Measurements from ENCODE around the gene ZNF567. TPM values are rescaled to one million over a fixed set of nuclear protein-coding genes. Genes with fewer than 3 reads are reported as not detected.
A peak's percentile ranks its signal among the peaks of the same experiment; 100 is the strongest.

The ZNF567 gene
- total RNA-seq: 1 to 10 TPM; 4.3 to 8.6 TPM

DNA sequence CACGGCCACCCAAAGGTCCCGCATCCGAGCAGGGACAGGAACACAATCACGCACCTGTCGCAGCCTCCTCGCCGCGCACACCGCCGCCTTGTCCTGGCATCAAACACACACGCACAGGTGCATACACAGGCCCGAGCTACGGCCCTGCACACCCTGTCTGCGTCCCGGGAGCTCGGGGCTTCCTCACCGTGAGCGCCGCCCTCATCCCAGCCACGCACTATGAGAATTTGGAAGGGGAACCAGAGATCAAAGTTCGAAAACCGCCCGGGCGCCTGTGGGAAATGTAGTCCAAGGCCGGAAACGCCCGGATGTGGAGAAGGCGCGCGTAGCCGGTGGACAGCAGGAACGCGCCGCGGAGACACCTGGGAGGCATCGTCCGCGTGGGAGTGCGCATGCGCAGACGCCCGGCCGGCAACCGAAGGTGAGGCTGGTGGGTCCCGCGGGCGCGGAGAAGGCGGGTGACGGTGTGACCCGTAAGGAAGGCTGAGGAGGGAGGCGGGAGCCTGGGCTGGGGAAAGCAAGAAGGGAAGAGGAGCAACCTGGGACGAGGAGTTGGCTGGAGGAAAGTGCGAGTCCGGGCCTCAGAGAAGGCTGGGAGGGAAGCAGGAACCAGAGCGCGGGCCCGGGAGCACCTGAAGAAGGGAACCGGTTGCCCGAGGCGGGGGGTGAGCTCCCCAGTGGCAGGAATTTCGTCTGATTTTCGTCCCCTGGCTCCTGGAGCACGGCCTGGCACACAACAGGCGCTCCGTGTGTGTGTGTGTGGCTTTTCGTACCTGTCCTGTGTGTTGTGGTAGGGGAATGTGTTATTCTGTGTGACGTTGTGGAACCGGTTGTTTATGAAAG lies at the start of gene ZNF567:
Gene ZNF567 (plus strand): TSS at position 399 of the 843 bp plus-strand sequence. CDS start 7,256 bp downstream, outside the sequence.
- no peaks in the 10 kb centered on the region for H3K27me3 Mint-ChIP-seq
- H3K4me3 Mint-ChIP-seq: peak within 1 kb of the TSS; percentile 97
- peak within 1 kb of the TSS; percentile 95 for H3K27ac Mint-ChIP-seq
- peaks cover 9% of the 10 kb centered on the region for H3K9me3 Mint-ChIP-seq
- peak; percentile 97 for ATAC-seq (replicated peaks)
- peaks cover 62% of the 10 kb centered on the region for H3K36me3 Mint-ChIP-seq (ENCODE audit: low read depth)
- peaks cover 15% of the 10 kb centered on the region for H3K4me1 Mint-ChIP-seq

DNA sequence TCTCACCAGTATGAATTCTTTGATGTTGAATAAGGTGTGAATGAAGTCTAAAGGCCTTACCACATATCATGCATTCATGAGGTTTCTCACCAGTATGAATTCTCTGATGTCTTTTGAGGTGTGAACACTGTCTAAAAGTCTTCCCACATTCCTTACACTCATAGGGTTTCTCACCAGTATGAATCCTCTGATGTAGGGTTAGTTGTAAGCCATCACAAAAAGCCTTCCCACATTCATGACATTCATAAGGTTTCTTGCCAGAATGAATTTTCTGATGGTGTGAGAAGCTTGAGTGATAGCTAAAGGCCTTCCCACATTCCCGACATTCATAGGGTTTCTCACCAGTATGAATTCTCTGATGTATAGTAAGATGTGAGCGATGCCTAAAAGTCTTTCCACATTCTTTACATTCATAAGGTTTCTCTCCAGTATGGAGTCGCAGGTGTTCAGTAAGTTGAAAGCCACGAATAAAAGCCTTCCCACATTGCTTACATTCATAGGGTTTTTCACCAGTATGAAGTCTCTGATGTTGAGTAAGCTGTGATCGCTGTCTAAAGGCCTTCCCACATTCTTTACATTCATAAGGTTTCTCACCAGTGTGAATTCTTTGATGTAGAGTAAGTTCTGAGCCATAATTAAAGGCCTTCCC lies 48.4 kb upstream of the ZNF567 start:
- H3K9me3 Mint-ChIP-seq: peaks cover 41% of the 10 kb centered on the region
- no peak overlapping the region for H3K4me3 Mint-ChIP-seq
- no peaks in the 10 kb centered on the region for H3K4me1 Mint-ChIP-seq
- ATAC-seq (replicated peaks): no peak
- H3K27me3 Mint-ChIP-seq: no peaks in the 10 kb centered on the region
- no peak overlapping the region for H3K27ac Mint-ChIP-seq
- H3K36me3 Mint-ChIP-seq (ENCODE audit: low read depth): peaks cover 45% of the 10 kb centered on the region

DNA sequence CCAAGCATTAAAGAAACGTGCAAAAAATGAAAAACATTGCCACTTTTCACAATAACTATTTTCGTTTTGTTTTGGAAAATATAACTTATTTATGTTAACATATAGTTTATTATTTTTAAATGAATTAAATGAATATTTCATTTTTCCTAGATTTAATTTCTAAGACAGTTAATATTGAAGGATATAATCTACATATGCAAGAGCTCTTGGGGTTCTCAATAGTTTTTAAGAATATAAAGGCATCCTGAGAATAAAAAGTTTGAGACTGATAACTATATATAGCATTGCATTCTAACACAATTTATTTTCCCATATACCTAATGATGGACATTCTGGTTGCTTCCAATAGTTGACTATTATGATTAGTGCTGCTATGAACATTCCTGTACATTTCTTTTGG lies 40.7 kb upstream of the ZNF567 start:
- Mint-ChIP-seq H3K27me3 (no peaks in the 10 kb centered on the region), H3K4me3 (no peak overlapping the region), H3K4me1 (no peaks in the 10 kb centered on the region), H3K27ac (no peak overlapping the region), H3K9me3 (peaks cover 15% of the 10 kb centered on the region), H3K36me3 (ENCODE audit: low read depth) (peaks cover 68% of the 10 kb centered on the region)
- ATAC-seq (replicated peaks): no peak

DNA sequence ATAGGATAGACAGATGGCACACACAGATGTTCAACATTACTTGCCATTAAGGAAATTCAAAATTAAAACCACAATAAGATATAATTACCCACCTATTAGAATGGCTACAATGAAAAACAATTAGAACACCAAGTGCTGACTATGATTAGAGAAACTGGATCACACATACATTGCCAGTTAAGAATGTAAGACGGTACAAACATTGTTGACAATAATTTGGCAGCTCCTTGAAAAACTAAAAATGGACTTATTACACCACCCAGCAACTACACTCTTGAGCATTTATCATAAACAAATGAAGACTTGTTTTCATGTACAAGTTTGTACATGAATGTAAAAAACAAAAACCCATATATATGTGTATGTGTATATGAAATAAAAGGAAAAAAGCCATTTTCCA lies 34.5 kb upstream of the ZNF567 start:
- Mint-ChIP-seq H3K4me3 (no peak overlapping the region), H3K9me3 (peaks cover 24% of the 10 kb centered on the region)

DNA sequence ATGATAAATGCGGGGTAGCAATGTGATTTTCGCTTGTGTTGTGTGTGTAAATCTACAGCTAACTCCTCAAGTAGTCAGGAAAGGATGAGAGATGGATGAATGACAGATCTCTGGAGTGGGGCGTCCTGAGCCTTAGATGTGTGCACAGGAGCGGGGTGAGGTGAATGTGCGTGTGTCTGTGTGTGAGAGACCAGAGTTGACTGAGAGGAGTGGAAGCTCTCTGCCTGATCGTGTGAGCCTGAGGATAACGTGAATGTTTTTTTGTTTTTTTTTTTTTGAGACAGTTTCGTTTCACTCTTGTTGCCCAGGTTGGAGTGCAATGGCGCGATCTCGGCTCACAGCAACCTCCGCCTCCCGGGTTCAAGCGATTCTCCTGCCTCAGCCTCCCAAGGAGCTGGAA lies 21.6 kb upstream of the ZNF567 start:
- Mint-ChIP-seq H3K36me3 (ENCODE audit: low read depth) (peaks cover 70% of the 10 kb centered on the region), H3K27me3 (no peaks in the 10 kb centered on the region), H3K4me3 (peak overlapping the region; percentile 99), H3K27ac (peak overlapping the region; percentile 99), H3K4me1 (peaks cover 24% of the 10 kb centered on the region), H3K9me3 (peaks cover 22% of the 10 kb centered on the region)
- no peak for ATAC-seq (replicated peaks)

More for the DNA sequence above, 34.5 kb upstream of the ZNF567 start:
- Mint-ChIP-seq H3K36me3 (ENCODE audit: low read depth) (peaks cover 95% of the 10 kb centered on the region), H3K27ac (no peak overlapping the region), H3K4me1 (no peaks in the 10 kb centered on the region), H3K27me3 (no peaks in the 10 kb centered on the region)
- no peak for ATAC-seq (replicated peaks)

DNA sequence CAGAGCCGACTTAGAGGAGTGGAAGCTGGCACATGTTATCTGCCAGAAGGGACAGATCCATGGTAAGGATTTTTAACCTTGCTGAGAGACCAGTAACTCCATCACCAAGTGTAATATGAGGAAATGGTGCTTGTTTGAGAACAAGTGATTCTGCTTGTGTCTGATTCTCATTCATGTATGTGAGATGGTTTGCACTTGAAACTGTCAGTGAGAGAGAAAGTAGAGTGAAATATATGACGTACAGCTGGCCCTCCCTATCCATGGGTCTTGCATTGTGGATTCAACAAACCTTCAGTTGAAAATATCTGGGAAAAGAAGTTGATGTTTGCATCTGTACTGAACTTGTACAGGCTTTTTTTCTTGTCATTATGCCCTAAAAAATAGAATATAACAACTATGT lies 18.8 kb upstream of the ZNF567 start:
- Mint-ChIP-seq H3K27ac (no peak overlapping the region), H3K27me3 (no peaks in the 10 kb centered on the region), H3K9me3 (peaks cover 17% of the 10 kb centered on the region), H3K4me1 (peaks cover 24% of the 10 kb centered on the region), H3K36me3 (ENCODE audit: low read depth) (peaks cover 56% of the 10 kb centered on the region), H3K4me3 (peak overlapping the region; percentile 99)
- ATAC-seq (replicated peaks): no peak

DNA sequence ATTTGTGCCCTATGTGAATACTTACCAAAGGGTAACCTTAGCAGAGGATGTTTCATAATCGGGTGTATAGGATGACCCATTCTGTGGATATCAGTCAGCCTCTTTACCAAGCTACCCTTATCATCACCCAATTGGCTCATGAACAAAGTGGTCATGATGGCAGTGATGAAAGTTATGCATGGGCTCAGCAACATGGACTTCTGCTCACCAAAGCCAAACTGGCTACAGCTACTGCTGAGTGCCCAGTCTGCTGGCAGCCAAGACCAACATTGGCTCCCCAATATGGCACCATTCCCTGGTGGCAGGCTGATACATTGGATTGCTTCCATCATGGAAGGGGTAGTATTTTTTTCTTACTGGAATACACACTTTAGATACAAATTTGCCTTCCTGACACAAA lies 15.0 kb upstream of the ZNF567 start:
- H3K36me3 Mint-ChIP-seq (ENCODE audit: low read depth): peaks cover 23% of the 10 kb centered on the region

DNA sequence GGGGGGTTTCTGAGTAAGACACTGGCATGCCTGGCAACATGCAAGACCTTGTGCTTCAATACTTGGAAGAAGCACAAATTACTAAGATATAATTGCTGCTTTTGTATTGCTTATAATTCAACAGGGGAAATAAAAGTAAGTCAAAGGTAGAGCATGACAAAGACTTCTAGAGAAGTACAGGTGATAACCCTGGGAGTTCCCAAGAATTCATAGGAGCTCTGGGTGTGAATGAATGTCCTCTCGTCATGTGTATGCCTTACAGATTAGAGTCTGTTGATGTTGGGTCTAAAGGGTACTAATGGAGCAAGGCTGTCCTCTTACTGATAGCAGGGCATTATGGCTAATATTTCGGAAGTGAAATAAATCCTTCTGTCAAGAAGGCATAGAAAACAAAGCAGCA lies 13.2 kb upstream of the ZNF567 start:
- H3K4me3 Mint-ChIP-seq: no peak overlapping the region
- no peak overlapping the region for H3K27ac Mint-ChIP-seq
- peaks cover 9% of the 10 kb centered on the region for H3K9me3 Mint-ChIP-seq
- no peaks in the 10 kb centered on the region for H3K27me3 Mint-ChIP-seq
- peaks cover 35% of the 10 kb centered on the region for H3K36me3 Mint-ChIP-seq (ENCODE audit: low read depth)
- ATAC-seq (replicated peaks): no peak
- H3K4me1 Mint-ChIP-seq: peaks cover 2% of the 10 kb centered on the region

More for the DNA sequence above, 15.0 kb upstream of the ZNF567 start:
- no peak for ATAC-seq (replicated peaks)
- peaks cover 6% of the 10 kb centered on the region for H3K9me3 Mint-ChIP-seq
- no peak overlapping the region for H3K27ac Mint-ChIP-seq
- H3K4me1 Mint-ChIP-seq: peaks cover 10% of the 10 kb centered on the region
- no peak overlapping the region for H3K4me3 Mint-ChIP-seq
- no peaks in the 10 kb centered on the region for H3K27me3 Mint-ChIP-seq

DNA sequence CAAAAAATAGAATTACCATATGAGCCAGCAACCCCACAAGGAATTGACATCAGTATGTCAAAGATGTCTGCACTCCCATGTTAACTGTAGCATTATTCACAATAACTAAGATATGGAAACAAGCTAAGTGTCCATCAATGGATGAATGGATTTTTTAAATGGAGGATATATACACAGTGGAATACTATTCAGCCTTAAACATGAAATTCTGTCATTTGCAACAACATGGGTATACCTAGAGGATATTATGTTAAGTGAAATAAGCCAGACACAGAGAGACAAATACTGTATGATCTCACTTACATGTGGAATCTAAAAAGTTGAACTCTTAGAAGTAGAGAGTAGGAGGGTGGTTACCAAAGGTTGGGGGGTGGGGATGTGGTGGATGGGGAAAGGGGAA lies 8.0 kb upstream of the ZNF567 start:
- H3K9me3 Mint-ChIP-seq: peaks cover 17% of the 10 kb centered on the region
- ATAC-seq (replicated peaks): no peak
- no peak overlapping the region for H3K4me3 Mint-ChIP-seq
- no peaks in the 10 kb centered on the region for H3K4me1 Mint-ChIP-seq
- H3K27ac Mint-ChIP-seq: no peak overlapping the region
- no peaks in the 10 kb centered on the region for H3K27me3 Mint-ChIP-seq
- peaks cover 51% of the 10 kb centered on the region for H3K36me3 Mint-ChIP-seq (ENCODE audit: low read depth)

DNA sequence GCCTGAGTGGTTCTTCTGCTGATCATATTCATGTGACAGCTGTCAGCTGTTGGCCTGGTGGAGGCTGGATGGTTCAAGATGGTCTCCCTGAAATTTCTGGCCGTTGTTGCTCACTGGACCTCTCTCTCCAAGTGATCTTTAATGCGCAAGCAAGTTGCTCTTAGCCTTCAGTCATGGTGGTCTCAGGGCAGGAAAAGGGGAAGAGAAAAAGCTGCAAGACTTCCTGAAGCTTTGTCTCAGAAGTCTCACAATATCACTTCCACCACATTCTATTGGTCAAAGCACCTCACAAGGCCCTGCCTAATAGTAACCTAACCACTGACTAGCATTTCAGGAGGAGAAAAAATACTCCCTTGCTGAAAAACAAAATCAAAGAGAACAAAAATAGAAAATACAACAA lies 1.6 kb upstream of the ZNF567 start:
- no peaks in the 10 kb centered on the region for H3K27me3 Mint-ChIP-seq
- ATAC-seq (replicated peaks): no peak
- peaks cover 15% of the 10 kb centered on the region for H3K4me1 Mint-ChIP-seq
- peaks cover 8% of the 10 kb centered on the region for H3K9me3 Mint-ChIP-seq
- H3K36me3 Mint-ChIP-seq (ENCODE audit: low read depth): peaks cover 62% of the 10 kb centered on the region
- peak overlapping the region; percentile 97 for H3K4me3 Mint-ChIP-seq
- no peak overlapping the region for H3K27ac Mint-ChIP-seq

DNA sequence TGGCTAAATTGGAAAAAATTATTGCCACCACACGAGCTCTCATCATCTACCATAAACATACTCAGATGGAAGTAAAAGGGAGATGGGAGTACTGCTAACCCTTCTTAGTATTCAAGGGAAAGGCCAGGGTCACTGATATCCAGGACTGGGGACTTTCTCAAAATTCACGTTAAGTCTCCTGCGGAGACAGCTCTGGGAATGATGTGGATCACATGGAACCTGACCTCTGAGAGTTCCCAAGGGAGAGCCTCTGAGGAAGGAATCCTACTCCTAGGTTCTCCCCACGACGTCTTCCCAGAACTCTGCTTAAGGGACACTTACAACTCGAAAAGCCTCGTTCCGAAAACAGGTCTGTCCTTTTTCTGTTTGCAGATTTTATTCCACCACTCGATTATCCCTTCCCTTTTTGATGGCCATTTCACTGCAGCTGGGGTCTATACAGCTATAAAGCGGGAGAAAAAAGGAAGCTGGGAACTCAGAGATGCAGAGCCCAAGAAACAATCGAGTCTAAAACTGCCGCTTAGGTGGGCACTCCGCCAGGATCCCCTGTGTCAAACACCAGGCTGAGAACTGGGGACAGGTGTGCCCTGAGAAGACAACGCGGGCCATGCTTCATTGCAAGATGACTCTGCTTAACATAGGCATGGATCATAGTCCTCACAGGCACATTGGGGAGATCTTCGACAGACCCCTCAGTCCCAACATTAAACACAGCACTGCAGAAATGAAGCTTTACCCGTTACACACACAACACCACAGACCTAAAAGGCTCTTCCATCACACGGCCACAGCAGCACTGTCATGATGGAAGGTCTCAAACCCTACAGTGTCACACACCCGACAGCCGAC lies 823 bp upstream of the ZNF567 start:
- no peaks in the 10 kb centered on the region for H3K27me3 Mint-ChIP-seq
- peak overlapping the region; percentile 95 for H3K27ac Mint-ChIP-seq
- peak; percentile 45 for ATAC-seq (replicated peaks)
- peak overlapping the region; percentile 97 for H3K4me3 Mint-ChIP-seq
- peaks cover 8% of the 10 kb centered on the region for H3K9me3 Mint-ChIP-seq
- H3K36me3 Mint-ChIP-seq (ENCODE audit: low read depth): peaks cover 62% of the 10 kb centered on the region
- H3K4me1 Mint-ChIP-seq: peaks cover 15% of the 10 kb centered on the region

DNA sequence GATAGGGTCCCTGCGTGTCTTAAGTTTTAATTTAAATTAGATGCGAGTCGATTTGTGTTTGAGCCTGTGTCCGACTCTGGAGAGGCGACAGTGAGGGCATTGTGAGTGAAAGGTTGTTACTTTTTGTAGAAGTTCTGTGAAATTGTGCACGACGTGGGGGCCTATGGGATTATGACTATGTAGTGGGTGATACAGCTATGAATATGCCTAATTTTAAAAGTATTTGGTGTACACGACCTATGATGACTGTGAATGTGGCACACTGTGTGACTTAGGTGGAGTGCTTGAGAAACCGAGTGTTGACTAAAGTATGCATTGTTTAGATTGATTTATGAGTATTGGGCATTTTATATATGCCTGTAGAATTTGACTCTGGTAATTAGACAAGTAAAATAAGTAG lies 646 bp downstream of the ZNF567 start:
- no peaks in the 10 kb centered on the region for H3K27me3 Mint-ChIP-seq
- ATAC-seq (replicated peaks): no peak
- H3K9me3 Mint-ChIP-seq: peaks cover 9% of the 10 kb centered on the region
- H3K27ac Mint-ChIP-seq: peak overlapping the region; percentile 95
- peaks cover 15% of the 10 kb centered on the region for H3K4me1 Mint-ChIP-seq
- H3K4me3 Mint-ChIP-seq: peak overlapping the region; percentile 97
- peaks cover 67% of the 10 kb centered on the region for H3K36me3 Mint-ChIP-seq (ENCODE audit: low read depth)

DNA sequence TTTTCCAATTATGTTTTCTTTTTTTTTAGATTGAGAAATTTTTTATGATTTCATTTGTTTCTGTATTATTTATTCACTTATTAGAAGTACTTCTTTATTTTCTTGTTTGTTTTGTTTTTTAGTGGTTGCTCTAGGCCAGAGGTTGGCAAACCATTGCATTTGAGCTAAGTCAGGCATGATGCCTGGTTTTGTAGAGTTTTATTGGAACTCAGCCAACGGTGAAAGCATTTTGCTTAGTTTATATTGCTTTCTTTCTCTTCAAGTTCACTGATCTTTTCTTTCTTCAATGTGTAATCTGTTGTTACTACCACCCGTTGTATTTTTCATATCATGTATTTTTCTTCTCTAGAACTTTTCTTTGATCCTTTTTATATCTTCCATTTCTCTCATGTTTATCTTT lies 19.7 kb downstream of the ZNF567 start:
- H3K4me1 Mint-ChIP-seq: no peaks in the 10 kb centered on the region
- no peaks in the 10 kb centered on the region for H3K27me3 Mint-ChIP-seq
- no peak overlapping the region for H3K27ac Mint-ChIP-seq
- peaks cover 33% of the 10 kb centered on the region for H3K9me3 Mint-ChIP-seq
- H3K36me3 Mint-ChIP-seq (ENCODE audit: low read depth): peaks cover 93% of the 10 kb centered on the region
- no peak overlapping the region for H3K4me3 Mint-ChIP-seq
- no peak for ATAC-seq (replicated peaks)

DNA sequence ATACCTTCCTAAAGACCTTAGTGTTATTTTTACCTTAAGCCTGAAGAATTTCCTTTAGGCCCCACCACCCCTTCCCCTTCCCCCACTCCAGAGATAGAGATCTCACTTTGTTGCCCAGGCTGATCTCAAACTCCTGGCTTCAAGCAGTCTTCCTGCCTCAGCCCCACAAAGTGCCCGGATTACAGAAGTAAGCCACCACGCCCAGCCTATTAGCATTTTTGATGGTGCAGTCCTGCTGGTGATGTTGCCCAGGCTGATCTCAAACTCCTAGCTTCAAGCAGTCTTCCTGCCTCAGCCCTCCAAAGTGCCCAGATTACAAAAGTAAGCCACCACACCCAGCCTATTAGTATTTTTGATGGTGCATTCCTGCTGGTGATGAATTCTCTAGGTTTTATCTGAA lies 22.0 kb downstream of the ZNF567 start:
- Mint-ChIP-seq H3K4me1 (no peaks in the 10 kb centered on the region), H3K36me3 (ENCODE audit: low read depth) (peaks cover 100% of the 10 kb centered on the region), H3K27me3 (no peaks in the 10 kb centered on the region), H3K4me3 (no peak overlapping the region), H3K9me3 (peaks cover 31% of the 10 kb centered on the region), H3K27ac (no peak overlapping the region)
- no peak for ATAC-seq (replicated peaks)

Measured in activated T-helper 17 cell treated with anti-CD3 and anti-CD28 coated beads, Interleukin-2, amount 50 U/mL, for 72 hours (primary cell).